Measurements from ENCODE around the gene DLX5. TPM values are rescaled to one million over a fixed set of nuclear protein-coding genes. Genes with fewer than 3 reads are reported as not detected.

DLX5 gene
- total and polyA plus RNA-seq, 2 experiments from 2014 or later = not detected

DNA sequence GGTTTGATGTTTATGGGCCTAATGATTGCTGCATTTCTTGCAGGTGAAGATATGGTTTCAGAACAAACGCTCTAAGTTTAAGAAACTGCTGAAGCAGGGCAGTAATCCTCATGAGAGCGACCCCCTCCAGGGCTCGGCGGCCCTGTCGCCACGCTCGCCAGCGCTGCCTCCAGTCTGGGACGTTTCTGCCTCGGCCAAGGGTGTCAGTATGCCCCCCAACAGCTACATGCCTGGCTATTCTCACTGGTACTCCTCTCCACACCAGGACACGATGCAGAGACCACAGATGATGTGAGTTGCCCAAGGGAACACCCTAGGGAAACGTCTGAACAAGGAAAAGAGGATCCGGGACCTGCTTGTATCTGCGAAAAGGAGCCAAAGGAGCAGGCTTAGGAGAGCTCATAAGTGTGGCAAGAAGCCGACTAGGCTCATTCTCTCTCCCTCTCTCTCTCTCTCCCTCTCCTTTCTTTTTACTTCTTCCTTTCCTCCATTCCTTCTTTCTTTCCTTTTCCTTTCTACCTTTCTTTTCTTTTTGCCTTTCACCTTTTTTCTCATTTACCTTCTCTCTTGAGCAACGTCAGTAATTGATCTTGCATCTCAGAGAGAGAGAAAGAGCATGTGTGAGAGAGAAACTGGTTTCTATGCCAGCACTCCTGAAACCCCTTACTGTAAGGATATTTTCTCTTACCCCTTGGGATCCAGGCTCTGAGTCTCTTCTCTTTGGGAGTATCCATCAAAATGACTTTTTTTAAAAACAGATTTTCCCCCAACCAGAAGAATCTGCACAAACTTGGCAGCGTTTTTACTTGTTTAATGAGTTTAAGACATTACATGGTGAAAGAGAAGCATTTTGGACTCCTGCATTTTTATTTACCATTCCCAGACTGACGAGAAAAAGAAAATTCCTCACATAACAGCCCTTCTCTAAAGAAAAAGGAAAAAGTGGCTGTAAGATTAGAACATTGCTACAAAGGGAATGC is 14.6 kb downstream of the DLX5 start:
- in situ Hi-C loops (cut with MboI) = no loop called here
- 2 to 3% methylated on average over 18 of the region's 18 CpGs for WGBS, 2 experiments (ENCODE audit: low coverage in 1 of 2, low lambda C conversion rate in 2 of 2, missing lambda C conversion rate in 2 of 2)
- H3K27me3 ChIP-seq (replicated peaks; ENCODE audit: insufficient read depth) = peaks cover 89% of the 10 kb centered on the region

DNA sequence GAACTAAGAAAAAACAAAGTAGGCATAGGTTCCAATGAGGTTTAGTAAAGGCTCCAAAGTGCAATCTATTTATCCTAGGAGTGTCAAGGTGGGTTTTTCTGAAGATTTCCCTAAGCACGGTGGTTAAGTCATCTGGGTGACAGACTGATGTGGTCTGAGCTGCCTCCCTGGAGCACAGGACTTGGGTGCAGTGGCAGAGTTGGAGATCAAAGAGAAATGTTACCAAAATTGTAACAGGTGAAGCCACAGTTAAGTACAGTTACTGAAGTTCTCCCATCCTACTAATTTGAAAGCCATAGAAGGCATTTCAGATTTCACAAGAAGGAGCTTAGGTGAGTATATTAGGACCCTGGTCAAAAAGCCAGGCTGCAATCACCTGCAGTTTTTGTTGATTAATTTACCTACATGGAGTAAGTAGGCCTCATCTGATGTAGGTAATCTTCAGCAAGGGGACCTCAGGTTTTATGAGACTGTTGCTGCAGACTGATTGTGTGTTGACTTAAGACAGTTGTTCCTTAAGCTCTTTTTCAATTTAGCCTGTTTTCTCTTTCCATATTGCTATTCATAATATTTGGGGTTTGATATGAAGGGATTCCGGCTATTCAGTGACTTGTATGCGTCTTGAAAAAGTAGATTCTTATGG is 16.2 kb downstream of the DLX5 start:
- no peak overlapping the region for H3K9ac ChIP-seq
- H3K4me3 ChIP-seq = no peak overlapping the region
- WGBS, 2 experiments (ENCODE audit: low coverage in 1 of 2, low lambda C conversion rate in 2 of 2, missing lambda C conversion rate in 2 of 2) = 51 to 59% methylated on average over 3 of the region's 3 CpGs
- H4K20me1 ChIP-seq (ENCODE audit: insufficient read depth) = no peaks in the 10 kb centered on the region
- no peaks in the 10 kb centered on the region for H3F3A ChIP-seq (ENCODE audit: insufficient read depth)
- H3K27me3 ChIP-seq (replicated peaks; ENCODE audit: insufficient read depth) = peaks cover 89% of the 10 kb centered on the region
- H3K4me2 ChIP-seq (ENCODE audit: unreplicated experiment) = no peak overlapping the region
- H3K27ac ChIP-seq = no peak overlapping the region
- DNase-seq = no peak
- no peak overlapping the region for H2AFZ ChIP-seq
- no peaks in the 10 kb centered on the region for H3K79me2 ChIP-seq (ENCODE audit: insufficient read depth)
- in situ Hi-C loops (cut with MboI) = no loop called here
- H3K36me3 ChIP-seq (ENCODE audit: low read depth) = no peaks in the 10 kb centered on the region
- H3K9me3 ChIP-seq (ENCODE audit: low read depth) = no peaks in the 10 kb centered on the region
- no peaks in the 10 kb centered on the region for H3K4me1 ChIP-seq (ENCODE audit: insufficient read depth)
- H3K9me2 ChIP-seq (ENCODE audit: insufficient read depth) = no peaks in the 10 kb centered on the region
- no peak for TF ChIP-seq EZH2 (IDR thresholded peaks at IDR 0.05; ENCODE audit: insufficient read depth, poor library complexity, severe bottlenecking)
- no peak for TF ChIP-seq EZH2phosphoT487 (IDR thresholded peaks at IDR 0.05; ENCODE audit: insufficient read depth, low read depth)

More for the DNA sequence above, 14.6 kb downstream of the DLX5 start:
- H2AFZ ChIP-seq = no peak overlapping the region
- no peaks in the 10 kb centered on the region for H3F3A ChIP-seq (ENCODE audit: insufficient read depth)
- H3K36me3 ChIP-seq (ENCODE audit: low read depth) = no peaks in the 10 kb centered on the region
- TF ChIP-seq EZH2phosphoT487 (IDR thresholded peaks at IDR 0.05; ENCODE audit: insufficient read depth, low read depth) (no peak), EZH2 (IDR thresholded peaks at IDR 0.05; ENCODE audit: insufficient read depth, poor library complexity, severe bottlenecking) (no peak)
- H3K4me3 ChIP-seq = no peak overlapping the region
- no peaks in the 10 kb centered on the region for H3K79me2 ChIP-seq (ENCODE audit: insufficient read depth)
- H4K20me1 ChIP-seq (ENCODE audit: insufficient read depth) = no peaks in the 10 kb centered on the region
- no peak overlapping the region for H3K9ac ChIP-seq
- H3K9me2 ChIP-seq (ENCODE audit: insufficient read depth) = no peaks in the 10 kb centered on the region
- no peak overlapping the region for H3K27ac ChIP-seq
- no peak overlapping the region for H3K4me2 ChIP-seq (ENCODE audit: unreplicated experiment)
- DNase-seq = no peak
- H3K9me3 ChIP-seq (ENCODE audit: low read depth) = no peaks in the 10 kb centered on the region
- no peaks in the 10 kb centered on the region for H3K4me1 ChIP-seq (ENCODE audit: insufficient read depth)

DNA sequence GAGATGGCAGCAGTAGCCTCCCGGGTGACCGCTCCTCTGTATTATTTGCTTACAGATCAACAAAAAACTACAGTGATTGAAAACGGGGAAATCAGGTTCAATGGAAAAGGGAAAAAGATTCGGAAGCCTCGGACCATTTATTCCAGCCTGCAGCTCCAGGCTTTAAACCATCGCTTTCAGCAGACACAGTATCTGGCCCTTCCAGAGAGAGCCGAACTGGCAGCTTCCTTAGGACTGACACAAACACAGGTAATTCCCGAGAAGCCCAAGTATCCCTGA is 17.1 kb downstream of the DLX5 start:
- Histone ChIP-seq H3K9ac (no peak overlapping the region), H3K9me2 (ENCODE audit: insufficient read depth) (no peaks in the 10 kb centered on the region), H3K27ac (no peak overlapping the region), H4K20me1 (ENCODE audit: insufficient read depth) (no peaks in the 10 kb centered on the region), H3K4me1 (ENCODE audit: insufficient read depth) (no peaks in the 10 kb centered on the region), H2AFZ (no peak overlapping the region), H3K4me2 (ENCODE audit: unreplicated experiment) (no peak overlapping the region), H3K27me3 (replicated peaks; ENCODE audit: insufficient read depth) (peaks cover 91% of the 10 kb centered on the region), H3F3A (ENCODE audit: insufficient read depth) (no peaks in the 10 kb centered on the region), H3K79me2 (ENCODE audit: insufficient read depth) (no peaks in the 10 kb centered on the region), H3K4me3 (no peak overlapping the region), H3K36me3 (ENCODE audit: low read depth) (no peaks in the 10 kb centered on the region), H3K9me3 (ENCODE audit: low read depth) (no peaks in the 10 kb centered on the region)
- no peak for TF ChIP-seq EZH2 (IDR thresholded peaks at IDR 0.05; ENCODE audit: insufficient read depth, poor library complexity, severe bottlenecking)
- TF ChIP-seq EZH2phosphoT487 (IDR thresholded peaks at IDR 0.05; ENCODE audit: insufficient read depth, low read depth) = no peak
- WGBS, 2 experiments (ENCODE audit: low coverage in 1 of 2, low lambda C conversion rate in 2 of 2, missing lambda C conversion rate in 2 of 2) = 32 to 36% methylated on average over 8 of the region's 8 CpGs
- DNase-seq = no peak
- in situ Hi-C loops (cut with MboI) = no loop called here

- H4K20me1 ChIP-seq (ENCODE audit: insufficient read depth) = no peaks in the 10 kb centered on the region
- H3K36me3 ChIP-seq (ENCODE audit: low read depth) = no peaks in the 10 kb centered on the region
- H3K4me1 ChIP-seq (ENCODE audit: insufficient read depth) = no peaks in the 10 kb centered on the region
- 3 to 4% methylated on average over 36 to 39 of the region's 39 CpGs for WGBS, 2 experiments (ENCODE audit: low coverage in 1 of 2, low lambda C conversion rate in 2 of 2, missing lambda C conversion rate in 2 of 2)
- no peaks in the 10 kb centered on the region for H3K79me2 ChIP-seq (ENCODE audit: insufficient read depth)
- no peak overlapping the region for H3K27ac ChIP-seq
- no peaks in the 10 kb centered on the region for H3K9me2 ChIP-seq (ENCODE audit: insufficient read depth)
- TF ChIP-seq EZH2phosphoT487 (IDR thresholded peaks at IDR 0.05; ENCODE audit: insufficient read depth, low read depth) (no peak), EZH2 (IDR thresholded peaks at IDR 0.05; ENCODE audit: insufficient read depth, poor library complexity, severe bottlenecking) (peak; percentile 78)
- no peaks in the 10 kb centered on the region for H3K9me3 ChIP-seq (ENCODE audit: low read depth)
- H2AFZ ChIP-seq = no peak overlapping the region
- no peak overlapping the region for H3K4me2 ChIP-seq (ENCODE audit: unreplicated experiment)
- H3F3A ChIP-seq (ENCODE audit: insufficient read depth) = no peaks in the 10 kb centered on the region
- no peak for DNase-seq
- H3K9ac ChIP-seq = no peak overlapping the region
- H3K4me3 ChIP-seq = no peak overlapping the region
- peaks cover 91% of the 10 kb centered on the region for H3K27me3 ChIP-seq (replicated peaks; ENCODE audit: insufficient read depth)
- in situ Hi-C loops (cut with MboI) = no loop called here
Observed at GRCh38 chr7:97006816-97007582, 17.6 kb downstream of the DLX5 start.
